Large intestine (tissue), 3 donors: ENCODE measurements around the gene RUFY4. TPM values are rescaled to one million over a fixed set of nuclear protein-coding genes. Genes with fewer than 3 reads are reported as not detected.

Experiments
- DNase-seq, 2 donors: peaks; one replicate each; pipeline versions ENCODE4 v3.0.0 to v3.0.0-alpha.2; 2013
- H3K27ac ChIP-seq: one replicate; pipeline ENCODE4 v1.5.1; 2013; ENCODE audit warnings: low read length
- H3K27me3 ChIP-seq: 2 replicates; pipeline ENCODE4 v1.6.1; 2013; ENCODE audit warnings: low read length; ENCODE audit not compliant: control insufficient read depth, insufficient read depth
- H3K36me3 ChIP-seq: 2 replicates; pipeline ENCODE4 v1.6.1; 2013; ENCODE audit warnings: low read length; ENCODE audit not compliant: control insufficient read depth, insufficient read depth
- H3K4me1 ChIP-seq: one replicate; pipeline ENCODE4 v1.6.1; 2013; ENCODE audit warnings: low read length; ENCODE audit not compliant: control insufficient read depth, insufficient read depth
- H3K4me3 ChIP-seq: one replicate; pipeline ENCODE4 v1.5.1; 2013; ENCODE audit warnings: low read length
- H3K9me3 ChIP-seq: one replicate; pipeline ENCODE4 v1.6.1; 2013; ENCODE audit warnings: mild to moderate bottlenecking, low read depth, low read length, moderate library complexity; ENCODE audit not compliant: control insufficient read depth
- WGBS: methylation state at CpG from one replicate; pipeline ENCODE4 v1.1.5; 2013; ENCODE audit warnings: low lambda C conversion rate; ENCODE audit not compliant: insufficient coverage; 5-methylcytosine and 5-hydroxymethylcytosine counted together
- polyA plus RNA-seq: library from polyadenylated mRNA; unstranded; fragments of 120-200 nt; gene quantifications from one replicate; pipeline ENCODE4 v1.2.1, GENCODE V29; 2013

Gene RUFY4
- polyA plus RNA-seq, 1 donor, result 0.69 TPM

DNA sequence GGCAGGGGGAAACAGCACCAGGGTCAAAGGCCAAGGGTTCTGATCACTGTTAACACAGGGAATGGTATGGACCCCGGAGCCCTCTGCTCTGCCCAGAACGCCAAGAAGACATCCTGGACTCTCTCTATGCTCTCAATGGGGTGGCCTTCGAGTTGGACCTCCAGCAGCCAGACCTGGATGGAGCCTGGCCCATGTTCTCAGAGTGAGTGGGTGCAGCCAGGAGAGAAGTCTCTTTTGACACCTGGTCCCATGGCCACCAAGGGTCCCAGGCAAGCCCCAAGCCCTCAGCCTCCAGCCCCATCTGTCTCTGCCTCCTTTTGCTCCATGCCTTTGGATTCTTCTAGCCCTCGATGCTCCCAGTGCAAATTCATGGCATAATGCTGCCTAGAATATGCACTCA, 4.1 kb downstream of the RUFY4 start:
- no peak for DNase-seq
- Histone ChIP-seq H3K4me1 (no peaks in the 10 kb centered on the region), H3K4me3 (no peak overlapping the region), H3K27ac (no peak overlapping the region), H3K9me3 (no peaks in the 10 kb centered on the region), H3K27me3 (peaks cover 7% of the 10 kb centered on the region), H3K36me3 (no peaks in the 10 kb centered on the region)
- no CpG with 5 or more reads among the region's 4 CpGs for WGBS

DNA sequence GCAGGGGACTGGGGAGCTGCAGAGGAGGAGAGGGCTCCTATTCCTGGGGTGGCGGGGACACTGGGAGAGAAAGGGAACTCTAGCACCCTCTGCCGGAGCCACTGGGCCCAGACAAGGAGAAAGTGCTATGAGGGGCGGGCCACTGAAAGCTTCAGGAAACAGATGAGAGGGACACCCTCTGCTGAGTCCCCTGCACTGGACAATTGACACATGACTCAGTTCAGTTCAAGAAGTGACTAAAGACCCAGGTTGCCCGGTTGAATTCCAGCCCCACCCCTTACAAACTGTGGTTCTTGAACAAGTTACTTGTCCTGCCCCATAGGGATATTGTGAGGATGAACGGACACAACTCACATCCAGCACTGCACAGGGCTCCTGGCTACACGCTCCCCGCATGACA, 5.0 kb downstream of the RUFY4 start:
- Histone ChIP-seq H3K36me3 (no peaks in the 10 kb centered on the region), H3K4me1 (no peaks in the 10 kb centered on the region), H3K4me3 (no peak overlapping the region), H3K27me3 (peaks cover 3% of the 10 kb centered on the region), H3K9me3 (no peaks in the 10 kb centered on the region), H3K27ac (no peak overlapping the region)
- no peak for DNase-seq
- WGBS, result no CpG with 5 or more reads among the region's 7 CpGs

DNA sequence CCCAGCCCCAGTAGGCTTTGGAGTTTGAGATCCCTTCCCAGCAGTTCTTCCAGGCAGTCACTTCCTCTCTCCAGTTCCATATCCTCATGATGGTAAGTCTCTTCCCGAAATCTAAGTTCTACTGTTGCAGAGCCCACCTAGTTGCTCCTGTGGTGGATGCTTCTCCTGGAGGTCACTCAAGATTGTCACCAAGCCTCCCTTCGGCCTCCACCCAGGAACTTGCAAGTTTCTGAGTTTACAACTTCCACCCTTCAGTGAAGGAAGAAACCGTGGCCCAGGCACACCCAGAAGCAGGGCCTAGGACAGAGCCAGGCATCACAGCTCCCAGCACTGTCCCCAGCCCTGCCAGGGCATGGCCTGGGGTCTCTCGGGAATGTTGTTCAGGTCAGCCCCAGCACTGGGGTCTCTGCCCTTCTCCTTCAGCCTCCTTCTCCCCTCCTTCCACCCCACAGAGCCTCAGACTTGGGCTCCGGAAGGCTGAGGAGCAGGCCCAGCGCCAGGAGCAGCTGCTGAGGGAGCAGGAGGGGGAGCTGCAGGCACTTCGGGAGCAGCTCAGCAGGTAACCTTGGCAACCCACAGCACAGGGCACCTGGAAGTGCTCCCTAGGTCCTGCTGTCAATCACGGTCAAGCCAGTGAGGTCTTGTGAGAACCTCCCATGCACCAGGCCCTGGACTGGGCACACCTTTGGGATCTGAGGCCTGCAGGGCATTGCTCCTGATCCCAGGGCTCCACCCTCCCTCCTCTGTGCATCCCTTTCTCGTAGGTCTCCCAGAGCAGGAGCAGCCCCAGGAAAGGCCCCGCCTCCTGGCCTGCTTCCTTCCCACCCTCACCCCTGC, 7.1 kb downstream of the RUFY4 start:
- no peak overlapping the region for H3K4me3 ChIP-seq
- no peaks in the 10 kb centered on the region for H3K9me3 ChIP-seq
- H3K27me3 ChIP-seq, result peaks cover 3% of the 10 kb centered on the region
- no CpG with 5 or more reads among the region's 10 CpGs for WGBS
- DNase-seq, result no peak
- no peaks in the 10 kb centered on the region for H3K4me1 ChIP-seq
- no peak overlapping the region for H3K27ac ChIP-seq
- no peaks in the 10 kb centered on the region for H3K36me3 ChIP-seq

DNA sequence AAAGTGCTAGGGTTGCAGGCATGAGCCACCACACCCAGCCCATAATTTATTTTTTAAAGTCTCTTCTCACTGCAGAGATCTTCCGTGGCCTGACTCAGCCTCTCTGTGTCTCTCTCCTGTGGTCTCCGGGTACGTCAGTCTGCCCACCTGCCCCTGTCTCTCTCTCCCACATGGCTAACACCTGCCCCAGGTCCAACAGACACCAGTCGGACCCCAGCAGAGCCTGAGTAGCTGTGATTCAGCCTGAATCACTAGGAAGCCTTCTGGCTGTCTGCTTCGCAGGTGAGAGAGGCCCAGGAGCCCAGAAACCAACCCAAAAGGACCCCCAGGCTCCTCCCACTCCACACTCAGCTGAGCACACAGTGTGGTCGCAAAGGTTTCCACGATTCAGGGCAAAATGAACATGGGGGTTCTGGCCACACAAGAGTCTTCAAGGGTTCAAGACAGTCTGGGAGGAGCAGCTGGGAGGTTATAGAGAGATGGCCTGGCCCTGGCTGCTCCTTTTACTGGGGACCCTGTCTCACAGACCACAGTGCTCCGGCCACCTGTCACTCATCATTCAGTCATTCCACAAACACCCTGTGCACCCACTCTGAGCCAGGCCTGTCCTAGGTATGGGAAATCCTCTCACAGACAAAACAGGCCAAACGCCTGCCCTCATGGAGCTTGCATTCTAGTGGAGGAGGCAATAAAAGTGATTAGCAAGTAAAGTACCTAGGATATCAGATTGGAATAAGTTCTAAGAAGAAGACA, 8.6 kb downstream of the RUFY4 start:
- no peaks in the 10 kb centered on the region for H3K9me3 ChIP-seq
- no CpG with 5 or more reads among the region's 9 CpGs for WGBS
- no peak for DNase-seq
- no peak overlapping the region for H3K4me3 ChIP-seq
- H3K4me1 ChIP-seq, result no peaks in the 10 kb centered on the region
- no peaks in the 10 kb centered on the region for H3K27me3 ChIP-seq
- no peak overlapping the region for H3K27ac ChIP-seq
- H3K36me3 ChIP-seq, result no peaks in the 10 kb centered on the region

DNA sequence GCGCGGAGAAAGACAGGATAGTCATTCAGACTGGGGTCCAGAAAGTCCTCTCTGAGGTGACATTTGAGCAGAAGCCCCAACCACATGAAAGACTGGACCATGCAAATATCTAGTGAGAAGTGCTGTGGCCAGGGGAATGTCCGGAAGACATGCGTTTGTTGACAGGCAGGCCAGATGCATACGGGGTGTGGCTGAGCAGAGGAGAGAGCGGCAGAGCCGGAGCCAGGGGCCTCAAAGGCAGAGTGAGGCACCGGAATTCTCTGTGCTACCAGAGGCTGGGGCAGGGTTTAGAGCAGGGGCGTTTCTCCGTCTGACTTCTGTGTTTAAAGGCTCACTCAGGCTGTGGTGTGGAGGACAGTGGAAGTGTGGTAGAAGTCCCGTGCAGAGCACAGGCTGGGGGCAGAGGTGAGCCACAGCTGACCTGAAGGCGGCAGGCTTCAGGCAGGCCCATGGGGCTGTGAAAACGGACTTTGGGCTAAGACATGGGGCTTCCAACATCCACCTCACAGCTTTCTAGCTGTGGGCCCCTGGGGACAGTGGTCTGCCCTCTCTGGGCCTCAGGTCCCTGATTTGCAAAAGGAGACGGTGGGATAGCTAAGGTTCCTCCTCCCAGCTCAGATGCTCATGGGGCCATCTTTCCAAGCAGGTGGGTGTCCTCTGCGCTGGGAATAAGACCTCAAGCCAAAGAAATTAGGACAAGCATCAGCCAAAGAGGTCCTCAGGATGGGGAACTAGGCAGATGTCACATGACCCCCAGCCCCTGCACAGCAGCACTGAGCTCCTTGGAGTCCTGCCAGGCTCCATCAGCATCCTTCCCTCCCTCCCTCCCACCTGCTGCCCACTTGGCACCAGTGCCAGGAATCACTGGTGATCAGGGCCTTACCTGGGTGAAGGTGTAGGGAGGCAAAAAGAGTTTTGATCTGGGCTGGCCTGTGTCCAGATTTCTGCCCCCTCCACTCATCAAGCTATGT, 11.2 kb downstream of the RUFY4 start:
- H3K36me3 ChIP-seq, result no peaks in the 10 kb centered on the region
- no peaks in the 10 kb centered on the region for H3K4me1 ChIP-seq
- H3K27ac ChIP-seq, result no peak overlapping the region
- H3K4me3 ChIP-seq, result no peak overlapping the region
- H3K27me3 ChIP-seq, result no peaks in the 10 kb centered on the region
- no peaks in the 10 kb centered on the region for H3K9me3 ChIP-seq
- no peak for DNase-seq
- WGBS, result no CpG with 5 or more reads among the region's 15 CpGs

DNA sequence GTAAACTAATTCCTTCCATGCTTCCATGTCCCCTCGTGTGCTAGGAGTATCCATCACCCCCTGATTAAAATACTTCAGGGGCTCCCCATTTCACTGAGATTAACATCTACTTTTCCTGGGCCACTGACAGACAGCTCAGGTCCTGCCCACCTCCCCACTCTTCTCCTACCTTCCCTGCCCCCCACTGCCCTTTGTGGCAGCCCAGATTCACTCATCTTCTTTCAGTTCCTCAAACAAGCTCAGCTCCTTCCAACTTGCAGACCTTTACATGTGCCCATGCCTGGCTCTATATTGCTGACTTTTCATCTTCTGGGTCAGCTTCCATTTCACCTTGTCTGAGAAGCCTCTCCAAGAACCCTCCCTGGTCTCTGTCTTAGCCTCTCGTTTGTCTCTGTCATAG, 12.0 kb downstream of the RUFY4 start:
- Histone ChIP-seq H3K4me1 (no peaks in the 10 kb centered on the region), H3K9me3 (no peaks in the 10 kb centered on the region), H3K27me3 (peaks cover 3% of the 10 kb centered on the region), H3K36me3 (no peaks in the 10 kb centered on the region), H3K27ac (no peak overlapping the region), H3K4me3 (no peak overlapping the region)
- DNase-seq, result no peak
- 100% methylated on average over 1 of the region's 2 CpGs for WGBS

DNA sequence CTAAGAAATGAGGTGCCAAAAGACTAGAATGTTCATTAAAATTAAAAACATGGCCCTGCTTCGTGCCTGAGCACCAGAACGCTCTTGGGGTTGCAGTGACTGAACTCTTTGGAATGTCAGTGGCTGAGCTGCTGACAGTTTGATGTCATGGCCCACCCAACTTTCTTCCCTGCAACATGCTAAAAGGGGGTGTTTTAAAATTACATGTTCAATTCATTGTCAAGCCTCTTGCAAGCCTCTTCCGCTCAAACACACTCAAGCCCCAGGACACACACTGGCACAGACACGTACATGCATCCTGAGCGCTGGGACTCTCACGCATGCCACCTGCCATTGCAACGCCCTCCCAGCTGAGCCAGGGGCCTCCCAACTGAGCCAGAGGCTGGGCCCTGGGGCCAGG, 12.6 kb downstream of the RUFY4 start:
- no peaks in the 10 kb centered on the region for H3K36me3 ChIP-seq
- DNase-seq, result no peak
- WGBS, result no CpG with 5 or more reads among the region's 7 CpGs

DNA sequence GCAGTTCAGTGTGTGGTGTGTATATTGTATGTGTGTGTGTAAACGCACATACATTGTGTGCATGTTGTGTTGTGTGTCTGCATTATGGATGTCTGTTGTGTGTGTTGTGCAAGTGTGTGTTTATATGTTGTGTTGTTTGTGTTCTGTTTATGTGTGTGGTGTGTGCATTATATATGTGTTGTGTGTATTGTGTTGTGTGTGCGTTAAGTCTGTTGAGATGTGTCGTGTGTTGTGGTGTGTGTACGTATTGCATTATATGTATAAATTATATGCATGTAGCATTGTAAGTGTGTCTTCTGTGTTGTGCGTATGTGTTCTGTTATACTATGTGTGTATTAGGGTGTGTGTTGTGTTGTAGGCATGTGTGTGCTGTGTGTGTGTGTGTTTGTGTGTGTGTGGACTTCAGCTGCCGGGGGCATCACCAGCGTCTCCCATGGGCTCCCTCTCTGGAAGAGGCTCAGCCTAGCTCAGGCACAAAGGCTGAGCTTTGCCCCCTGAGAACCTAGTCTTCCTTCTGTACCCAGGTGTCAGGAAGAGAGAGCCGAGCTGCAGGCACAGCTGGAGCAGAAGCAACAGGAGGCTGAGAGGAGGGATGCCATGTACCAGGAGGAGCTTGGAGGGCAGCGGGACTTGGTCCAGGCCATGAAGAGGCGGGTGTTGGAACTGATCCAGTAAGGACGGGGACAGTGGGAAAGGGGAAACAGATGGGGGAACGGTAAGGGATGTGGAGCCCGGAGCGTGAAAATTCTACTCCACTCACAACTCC, 13.7 kb downstream of the RUFY4 start:
- H3K9me3 ChIP-seq, result peaks cover 4% of the 10 kb centered on the region
- H3K4me3 ChIP-seq, result no peak overlapping the region
- H3K36me3 ChIP-seq, result no peaks in the 10 kb centered on the region
- H3K4me1 ChIP-seq, result no peaks in the 10 kb centered on the region
- no peak overlapping the region for H3K27ac ChIP-seq
- whole genome bisulfite sequencing, result no CpG with 5 or more reads among the region's 14 CpGs
- no peak for DNase-seq
- H3K27me3 ChIP-seq, result peaks cover 3% of the 10 kb centered on the region

More for the DNA sequence above, 12.6 kb downstream of the RUFY4 start:
- Histone ChIP-seq H3K27me3 (peaks cover 3% of the 10 kb centered on the region), H3K9me3 (peaks cover 4% of the 10 kb centered on the region), H3K4me3 (no peak overlapping the region), H3K27ac (no peak overlapping the region), H3K4me1 (no peaks in the 10 kb centered on the region)

DNA sequence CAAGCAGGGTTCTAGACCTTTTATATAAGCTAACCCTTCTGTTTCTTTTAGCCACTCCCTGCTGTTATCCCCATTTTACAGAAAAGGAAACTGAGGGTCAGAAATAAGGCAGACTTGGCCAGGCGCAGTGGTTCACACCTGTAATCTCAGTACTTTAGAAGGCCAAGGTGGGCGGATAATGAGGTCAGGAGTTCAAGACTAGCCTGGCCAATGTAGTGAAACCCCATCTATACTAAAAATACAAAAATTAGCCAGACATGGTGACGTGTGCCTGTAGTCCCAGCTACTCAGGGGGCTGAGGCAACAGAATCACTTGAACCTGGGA, 14.3 kb downstream of the RUFY4 start:
- Histone ChIP-seq H3K36me3 (no peaks in the 10 kb centered on the region), H3K27me3 (peaks cover 3% of the 10 kb centered on the region), H3K4me3 (no peak overlapping the region), H3K27ac (no peak overlapping the region), H3K4me1 (no peaks in the 10 kb centered on the region), H3K9me3 (peaks cover 4% of the 10 kb centered on the region)
- no peak for DNase-seq
- no CpG with 5 or more reads among the region's 3 CpGs for WGBS

DNA sequence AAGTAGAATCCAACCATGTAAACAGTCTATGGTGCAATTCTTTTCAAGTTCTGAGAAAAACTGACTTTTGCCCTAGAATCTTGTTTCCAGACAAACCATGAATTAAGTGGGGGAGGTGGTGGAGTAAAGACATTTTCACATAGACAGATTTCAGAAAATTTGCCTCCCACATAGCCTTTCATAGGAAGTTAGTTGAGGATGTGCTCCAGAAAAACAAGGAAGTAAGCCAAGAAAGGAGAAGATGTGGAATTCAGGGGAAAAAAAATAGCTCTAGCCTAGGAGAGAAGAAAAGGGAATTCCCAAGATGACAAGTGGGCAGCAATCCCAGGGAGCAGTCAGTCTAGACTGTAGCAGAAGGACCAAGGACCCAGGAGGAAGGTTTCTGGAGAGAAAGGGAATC, 17.4 kb downstream of the RUFY4 start:
- H3K27me3 ChIP-seq, result peaks cover 6% of the 10 kb centered on the region
- H3K4me1 ChIP-seq, result no peaks in the 10 kb centered on the region
- no peak overlapping the region for H3K4me3 ChIP-seq
- H3K36me3 ChIP-seq, result no peaks in the 10 kb centered on the region
- no peak overlapping the region for H3K27ac ChIP-seq
- H3K9me3 ChIP-seq, result peaks cover 4% of the 10 kb centered on the region
- no peak for DNase-seq
